Measurements from ENCODE around the gene TMEM170B.

Gene TMEM170B

GRCh38 chr6:11497107-11497506 lies 40.4 kb upstream of the TMEM170B start:
- Histone ChIP-seq H3K36me3 (ENCODE audit: control insufficient read depth, insufficient read depth, low read length) (no peaks in the 10 kb centered on the region), H3K27ac (no peak overlapping the region), H3K9me3 (ENCODE audit: control insufficient read depth, low read length) (no peaks in the 10 kb centered on the region), H3K4me3 (ENCODE audit: low read depth, low read length) (no peak overlapping the region), H3K4me1 (peaks cover 8% of the 10 kb centered on the region), H3K79me2 (no peaks in the 10 kb centered on the region), H2AFZ (no peak overlapping the region), H3K27me3 (ENCODE audit: control insufficient read depth, insufficient read depth, low read length) (no peaks in the 10 kb centered on the region), H3K9ac (no peak overlapping the region), H3K4me2 (ENCODE audit: low read length) (no peak overlapping the region)
- TF ChIP-seq CTCF (IDR thresholded peaks at IDR 0.05): no peak

- no peak for TF ChIP-seq CTCF (IDR thresholded peaks at IDR 0.05)
- no peak overlapping the region for H3K4me3 ChIP-seq (ENCODE audit: low read depth, low read length)
- H2AFZ ChIP-seq: no peak overlapping the region
- peaks cover 8% of the 10 kb centered on the region for H3K4me1 ChIP-seq
- H3K4me2 ChIP-seq (ENCODE audit: low read length): no peak overlapping the region
- H3K36me3 ChIP-seq (ENCODE audit: control insufficient read depth, insufficient read depth, low read length): no peaks in the 10 kb centered on the region
- H3K9ac ChIP-seq: no peak overlapping the region
- H3K27ac ChIP-seq: no peak overlapping the region
- no peaks in the 10 kb centered on the region for H3K9me3 ChIP-seq (ENCODE audit: control insufficient read depth, low read length)
- no peaks in the 10 kb centered on the region for H3K27me3 ChIP-seq (ENCODE audit: control insufficient read depth, insufficient read depth, low read length)
- H3K79me2 ChIP-seq: no peaks in the 10 kb centered on the region
Measured at GRCh38 chr6:11497881-11498280, 39.7 kb upstream of the TMEM170B start.

GRCh38 chr6:11500008-11500407 lies 37.5 kb upstream of the TMEM170B start:
- H3K36me3 ChIP-seq (ENCODE audit: control insufficient read depth, insufficient read depth, low read length): no peaks in the 10 kb centered on the region
- no peak for TF ChIP-seq CTCF (IDR thresholded peaks at IDR 0.05)
- H3K4me3 ChIP-seq (ENCODE audit: low read depth, low read length): no peak overlapping the region
- H3K27me3 ChIP-seq (ENCODE audit: control insufficient read depth, insufficient read depth, low read length): no peaks in the 10 kb centered on the region
- no peak overlapping the region for H3K4me2 ChIP-seq (ENCODE audit: low read length)
- H3K27ac ChIP-seq: no peak overlapping the region
- no peak overlapping the region for H3K9ac ChIP-seq
- H3K9me3 ChIP-seq (ENCODE audit: control insufficient read depth, low read length): no peaks in the 10 kb centered on the region
- H3K4me1 ChIP-seq: peaks cover 8% of the 10 kb centered on the region
- H2AFZ ChIP-seq: no peak overlapping the region
- no peaks in the 10 kb centered on the region for H3K79me2 ChIP-seq

- H3K4me1 ChIP-seq: no peaks in the 10 kb centered on the region
- H3K4me3 ChIP-seq (ENCODE audit: low read depth, low read length): no peak overlapping the region
- H3K4me2 ChIP-seq (ENCODE audit: low read length): no peak overlapping the region
- H3K36me3 ChIP-seq (ENCODE audit: control insufficient read depth, insufficient read depth, low read length): no peaks in the 10 kb centered on the region
- H2AFZ ChIP-seq: no peak overlapping the region
- no peak for TF ChIP-seq CTCF (IDR thresholded peaks at IDR 0.05)
- H3K79me2 ChIP-seq: no peaks in the 10 kb centered on the region
- H3K9me3 ChIP-seq (ENCODE audit: control insufficient read depth, low read length): no peaks in the 10 kb centered on the region
- no peak overlapping the region for H3K9ac ChIP-seq
- no peak overlapping the region for H3K27ac ChIP-seq
- H3K27me3 ChIP-seq (ENCODE audit: control insufficient read depth, insufficient read depth, low read length): no peaks in the 10 kb centered on the region
Measured at GRCh38 chr6:11509471-11509870, 28.1 kb upstream of the TMEM170B start.

- no peaks in the 10 kb centered on the region for H3K36me3 ChIP-seq (ENCODE audit: control insufficient read depth, insufficient read depth, low read length)
- H3K27me3 ChIP-seq (ENCODE audit: control insufficient read depth, insufficient read depth, low read length): no peaks in the 10 kb centered on the region
- H3K4me2 ChIP-seq (ENCODE audit: low read length): no peak overlapping the region
- no peak for TF ChIP-seq CTCF (IDR thresholded peaks at IDR 0.05)
- H3K4me3 ChIP-seq (ENCODE audit: low read depth, low read length): no peak overlapping the region
- H3K9ac ChIP-seq: no peak overlapping the region
- H3K9me3 ChIP-seq (ENCODE audit: control insufficient read depth, low read length): no peaks in the 10 kb centered on the region
- H3K4me1 ChIP-seq: no peaks in the 10 kb centered on the region
- H2AFZ ChIP-seq: no peak overlapping the region
- H3K79me2 ChIP-seq: no peaks in the 10 kb centered on the region
- H3K27ac ChIP-seq: no peak overlapping the region
Measured at GRCh38 chr6:11514672-11515071, 22.9 kb upstream of the TMEM170B start.
